GM06990 (cell line): ENCODE measurements around the gene SYMPK.

Experiments
- DNase-seq: peaks from one replicate; pipeline ENCODE4 v3.0.0-alpha.2; 2011; ENCODE audit not compliant: insufficient read length; ENCODE audit errors: extremely low read depth
- H3K27me3 ChIP-seq: replicated peaks from 2 replicates; pipeline ENCODE4 v1.6.0; 2011; ENCODE audit warnings: low read length; ENCODE audit not compliant: control insufficient read depth, insufficient read depth
- H3K36me3 ChIP-seq: 2 replicates; pipeline ENCODE4 v1.5.1; 2011; ENCODE audit warnings: low read length; ENCODE audit not compliant: control insufficient read depth, insufficient read depth
- H3K4me3 ChIP-seq: replicated peaks from 2 replicates; pipeline ENCODE4 v1.5.1; 2011; ENCODE audit warnings: low read depth, mild to moderate bottlenecking, control low read depth, low read length
- TF ChIP-seq, protein P1 (sequence below): IDR thresholded peaks from 2 replicates; pipeline ENCODE4 v1.5.1; 2011; ENCODE audit warnings: low read length, control low read depth, mild to moderate bottlenecking, inconsistent platforms; ENCODE audit not compliant: insufficient read depth, poor library complexity, severe bottlenecking

SYMPK gene

DNA sequence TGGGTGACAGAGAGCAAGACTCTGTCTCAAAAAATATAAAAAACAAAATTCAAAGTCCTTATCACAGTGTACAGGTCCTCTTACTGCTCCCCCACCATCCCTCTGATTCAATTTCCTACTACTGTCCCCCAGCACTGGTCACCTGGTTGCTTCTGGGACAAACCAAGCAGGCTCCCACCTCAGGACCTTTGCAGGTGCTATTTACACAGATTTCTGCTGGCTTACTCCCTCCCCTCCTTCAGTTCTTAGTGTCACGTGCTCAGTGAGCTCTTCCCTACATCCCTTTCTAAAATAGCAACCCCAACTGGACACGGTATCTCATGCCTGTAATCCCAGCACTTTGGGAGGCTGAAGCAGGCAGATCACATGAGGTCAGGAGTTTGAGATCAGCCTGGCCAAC lies 17.0 kb upstream of the SYMPK start:
- no peak overlapping the region for H3K4me3 ChIP-seq
- H3K36me3 ChIP-seq: no peaks in the 10 kb centered on the region
- DNase-seq: no peak
- peaks cover 2% of the 10 kb centered on the region; the same call in 1 of the 2 replicates for H3K27me3 ChIP-seq
- TF ChIP-seq, protein P1, sequence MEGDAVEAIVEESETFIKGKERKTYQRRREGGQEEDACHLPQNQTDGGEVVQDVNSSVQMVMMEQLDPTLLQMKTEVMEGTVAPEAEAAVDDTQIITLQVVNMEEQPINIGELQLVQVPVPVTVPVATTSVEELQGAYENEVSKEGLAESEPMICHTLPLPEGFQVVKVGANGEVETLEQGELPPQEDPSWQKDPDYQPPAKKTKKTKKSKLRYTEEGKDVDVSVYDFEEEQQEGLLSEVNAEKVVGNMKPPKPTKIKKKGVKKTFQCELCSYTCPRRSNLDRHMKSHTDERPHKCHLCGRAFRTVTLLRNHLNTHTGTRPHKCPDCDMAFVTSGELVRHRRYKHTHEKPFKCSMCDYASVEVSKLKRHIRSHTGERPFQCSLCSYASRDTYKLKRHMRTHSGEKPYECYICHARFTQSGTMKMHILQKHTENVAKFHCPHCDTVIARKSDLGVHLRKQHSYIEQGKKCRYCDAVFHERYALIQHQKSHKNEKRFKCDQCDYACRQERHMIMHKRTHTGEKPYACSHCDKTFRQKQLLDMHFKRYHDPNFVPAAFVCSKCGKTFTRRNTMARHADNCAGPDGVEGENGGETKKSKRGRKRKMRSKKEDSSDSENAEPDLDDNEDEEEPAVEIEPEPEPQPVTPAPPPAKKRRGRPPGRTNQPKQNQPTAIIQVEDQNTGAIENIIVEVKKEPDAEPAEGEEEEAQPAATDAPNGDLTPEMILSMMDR: no peak

DNA sequence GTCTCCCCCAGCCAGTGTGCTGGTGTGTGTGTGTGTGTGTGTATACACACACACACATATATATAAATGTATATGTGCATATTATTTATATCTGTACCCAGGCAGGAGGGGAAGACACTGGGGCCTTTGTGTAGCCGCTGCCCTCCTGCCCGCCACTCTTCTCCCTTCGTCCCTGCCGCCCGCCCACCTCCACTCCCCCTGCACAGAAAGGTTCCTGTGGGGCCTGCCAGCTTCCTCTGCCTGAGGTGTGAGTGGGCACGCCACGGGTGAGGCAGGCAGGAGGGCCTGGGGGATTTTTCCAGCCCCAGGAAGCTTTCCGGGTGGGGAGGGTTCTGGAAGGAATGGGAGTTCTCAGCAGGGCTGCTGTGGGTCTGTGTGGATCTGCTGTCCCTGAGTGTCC lies 16.1 kb upstream of the SYMPK start:
- TF ChIP-seq, protein P1: no peak
- Histone ChIP-seq H3K4me3 (no peak overlapping the region), H3K27me3 (peaks cover 2% of the 10 kb centered on the region; the same call in 1 of the 2 replicates), H3K36me3 (no peaks in the 10 kb centered on the region)
- no peak for DNase-seq

DNA sequence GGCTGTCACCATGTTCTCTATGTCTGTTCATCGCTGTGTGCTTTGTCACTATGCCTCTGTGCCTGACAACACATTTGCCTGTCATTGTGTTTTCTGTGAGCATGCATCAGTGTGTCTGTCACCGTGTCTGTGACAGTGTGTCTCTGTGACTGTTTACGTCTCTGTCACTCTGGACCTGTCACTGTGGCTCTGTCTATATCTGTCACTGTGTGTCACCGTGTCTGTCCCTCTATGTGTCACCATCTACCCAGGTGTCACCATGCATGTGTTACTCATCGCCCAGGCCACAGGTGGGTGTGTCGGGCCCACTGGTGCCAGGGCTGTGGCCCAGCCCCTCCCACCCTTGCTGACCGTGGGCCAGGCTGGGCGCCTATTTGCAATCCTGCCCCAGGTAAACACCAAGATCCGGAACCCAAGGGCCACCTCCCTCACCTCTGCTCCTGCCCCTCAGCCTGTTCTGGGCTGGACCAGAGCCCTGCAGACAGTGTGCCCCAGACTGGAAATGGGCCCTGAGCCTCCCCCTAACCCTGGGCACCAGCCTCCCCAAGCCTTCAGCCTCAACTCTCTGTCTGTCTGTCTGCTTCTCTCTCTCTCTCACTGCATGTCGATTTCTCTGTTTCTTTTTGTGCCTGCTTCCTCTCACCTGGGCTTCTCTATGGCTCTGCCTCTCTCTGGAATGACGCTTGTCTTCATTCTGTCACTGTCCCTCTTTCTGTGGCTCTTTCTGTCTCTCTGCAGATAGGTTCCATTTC lies 15.3 kb upstream of the SYMPK start:
- H3K27me3 ChIP-seq: peaks cover 4% of the 10 kb centered on the region
- no peaks in the 10 kb centered on the region for H3K36me3 ChIP-seq
- no peak for DNase-seq
- TF ChIP-seq, protein P1: no peak
- H3K4me3 ChIP-seq: no peak overlapping the region

DNA sequence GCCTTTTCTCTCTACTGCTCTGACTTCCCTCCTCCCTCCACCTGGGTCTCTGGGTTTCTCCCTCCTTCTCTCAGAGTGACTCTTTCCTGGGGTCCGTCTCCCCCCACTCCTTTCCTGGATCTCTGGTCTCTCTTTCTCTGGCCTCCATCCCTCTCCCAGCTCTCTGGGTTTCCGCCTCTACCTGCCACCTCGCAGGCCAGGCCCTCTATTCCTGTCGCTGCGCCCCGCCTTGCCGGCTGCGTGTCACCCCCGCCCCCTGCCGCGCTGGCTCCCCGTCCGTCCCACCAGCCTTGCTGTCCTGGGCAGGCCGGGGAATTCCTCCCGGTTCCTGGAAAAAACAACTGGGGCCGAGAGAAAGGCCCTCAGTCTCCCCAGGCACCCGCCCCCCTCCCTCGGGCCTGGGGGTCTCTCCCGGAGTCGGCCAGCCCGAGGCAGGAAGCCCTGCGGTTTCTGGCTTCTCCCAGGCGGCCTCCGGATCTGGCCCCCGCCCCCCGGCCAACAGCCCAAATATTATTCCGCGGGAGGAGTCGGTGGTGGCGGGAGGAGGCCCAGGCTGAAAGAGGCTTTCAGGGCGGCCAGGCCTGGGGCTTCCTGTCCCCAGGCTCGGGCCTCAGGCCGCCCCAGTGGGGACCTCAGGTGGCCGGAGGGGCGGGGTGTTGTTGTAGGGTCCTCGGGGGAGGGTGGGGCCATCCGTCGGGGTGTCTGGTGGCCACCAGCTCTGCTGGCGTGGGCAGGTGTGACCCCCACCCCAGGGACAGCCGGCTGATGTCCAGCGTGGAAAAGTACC lies 13.7 kb upstream of the SYMPK start:
- Histone ChIP-seq H3K36me3 (no peaks in the 10 kb centered on the region), H3K27me3 (peaks cover 4% of the 10 kb centered on the region), H3K4me3 (no peak overlapping the region)
- TF ChIP-seq, protein P1: no peak
- no peak for DNase-seq

DNA sequence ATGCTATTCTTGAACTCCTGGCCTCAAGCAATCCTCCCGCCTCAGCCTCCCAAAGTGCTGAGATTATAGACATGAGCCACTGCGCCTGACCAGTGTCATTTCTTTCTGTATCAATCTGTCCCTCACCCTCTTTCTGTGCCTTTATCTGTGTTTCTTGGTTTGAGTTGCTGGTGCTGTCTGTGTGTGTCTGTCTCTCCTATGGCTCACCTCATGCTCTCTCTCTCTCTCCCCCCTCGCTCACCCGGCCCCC lies 13.1 kb upstream of the SYMPK start:
- DNase-seq: no peak
- H3K36me3 ChIP-seq: no peaks in the 10 kb centered on the region
- peaks cover 4% of the 10 kb centered on the region for H3K27me3 ChIP-seq
- no peak overlapping the region for H3K4me3 ChIP-seq
- TF ChIP-seq, protein P1: no peak
